ENCODE data around the gene AUTS2.

The AUTS2 gene

DNA sequence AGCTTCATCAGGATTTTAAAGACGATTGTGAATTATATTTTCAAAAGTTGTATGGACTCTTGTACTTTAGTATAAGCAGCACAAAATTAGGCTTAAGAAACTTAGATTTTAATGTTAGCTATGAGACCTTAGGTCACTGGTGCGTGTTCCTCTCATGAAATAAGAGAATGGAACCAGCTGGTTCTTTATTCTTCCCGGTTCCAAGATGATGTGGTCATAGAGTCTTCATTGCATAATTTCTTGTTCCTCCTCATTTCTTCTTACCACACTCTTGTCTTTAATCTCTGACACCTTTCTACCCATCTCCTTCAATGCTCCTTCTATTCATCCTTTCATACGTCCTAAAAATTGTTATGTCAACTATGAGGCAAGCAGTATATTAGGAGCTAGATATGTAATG lies 437.2 kb downstream of the AUTS2 start:
- no peak for DNase-seq (ENCODE audit: low read depth)

DNA sequence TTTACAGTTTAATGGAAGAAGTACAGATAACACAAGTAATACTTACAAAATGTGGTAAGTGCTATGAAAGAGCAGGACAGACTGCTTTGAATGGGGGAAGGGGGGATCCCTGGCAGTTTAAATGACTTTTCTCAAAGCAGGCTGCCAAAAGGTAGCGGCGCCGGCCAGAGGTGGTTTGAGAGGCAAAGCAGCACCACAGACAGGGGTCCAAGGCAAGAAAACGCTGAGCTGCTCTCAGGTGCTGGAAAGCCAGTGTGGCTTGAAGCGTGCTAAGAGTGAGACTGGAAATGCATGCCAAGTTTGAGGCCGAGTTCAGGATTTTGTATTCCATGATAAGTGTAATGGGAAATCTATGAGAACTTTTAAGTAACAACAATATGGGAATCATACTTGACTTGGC lies 437.7 kb downstream of the AUTS2 start:
- no peak for DNase-seq (ENCODE audit: low read depth)

DNA sequence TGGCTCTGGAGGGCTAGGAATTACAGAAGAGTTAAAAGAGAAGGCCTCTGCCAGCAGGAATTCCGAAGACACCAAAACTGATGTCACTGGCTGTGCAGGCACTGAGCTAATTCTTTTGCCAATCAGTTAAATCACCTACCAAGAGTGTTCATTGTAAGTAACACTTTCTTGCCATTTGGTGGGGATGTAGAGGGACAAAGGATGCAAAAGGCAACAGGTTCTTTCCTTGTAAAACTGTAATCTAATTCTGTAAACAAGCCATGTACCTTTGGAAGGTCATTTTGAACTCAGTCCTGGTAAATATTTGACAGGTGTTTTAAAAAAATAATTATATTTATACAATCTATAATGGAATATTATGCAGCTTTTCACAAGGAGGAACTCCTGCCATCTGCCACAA lies 438.4 kb downstream of the AUTS2 start:
- DNase-seq (ENCODE audit: low read depth), result no peak

DNA sequence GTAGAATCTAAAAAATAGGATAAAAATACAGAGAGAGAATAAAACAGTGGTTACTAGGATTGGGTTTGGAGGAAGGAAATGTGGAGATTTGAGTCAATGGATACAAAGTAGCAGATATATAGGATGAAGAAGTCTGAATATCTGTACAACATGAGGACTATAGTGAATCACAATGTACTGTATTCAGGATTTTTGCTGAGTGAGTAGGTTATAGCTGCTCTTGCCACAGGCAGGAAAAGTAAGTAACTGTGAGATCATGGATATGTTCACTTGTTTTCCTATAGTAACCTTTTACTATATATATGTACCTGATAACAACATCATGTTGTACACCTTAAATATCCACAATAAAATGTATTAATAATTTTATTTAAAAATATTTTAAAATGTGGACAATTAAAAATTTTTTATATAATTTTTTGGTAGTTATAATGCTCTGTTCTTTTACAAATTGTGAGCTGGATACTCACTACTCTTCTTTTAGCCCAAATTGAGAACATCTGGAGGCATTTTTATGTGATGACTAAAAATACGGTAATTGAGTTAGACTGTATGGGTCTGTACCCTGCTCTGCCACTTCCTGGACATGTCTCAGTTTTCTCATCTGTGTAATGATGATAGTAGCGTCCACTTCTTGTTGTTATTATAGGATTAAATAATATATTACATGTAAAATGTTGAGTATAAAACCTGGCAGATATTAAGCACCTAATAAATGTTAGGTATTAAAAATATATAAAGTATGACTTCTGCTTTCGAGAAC lies 439.1 kb downstream of the AUTS2 start:
- DNase-seq (ENCODE audit: low read depth), result no peak

DNA sequence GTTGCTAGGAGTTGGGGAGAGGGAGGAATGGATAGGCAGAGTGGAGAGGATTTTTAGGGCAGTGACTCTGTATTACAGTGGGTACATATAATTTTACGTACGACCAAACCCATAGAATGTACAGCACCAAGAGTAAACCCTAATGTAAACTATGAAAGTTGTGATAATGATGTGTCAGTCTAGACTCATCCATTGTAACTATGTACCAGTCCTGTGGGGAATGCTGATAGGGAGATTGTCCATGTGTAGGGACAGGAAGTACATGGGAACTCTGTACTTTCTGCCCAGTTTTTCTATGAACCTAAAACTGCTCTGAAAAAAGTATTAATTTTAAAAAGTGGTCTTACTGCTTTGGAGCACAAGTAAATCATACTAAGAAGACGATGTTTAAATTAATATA lies 441.8 kb downstream of the AUTS2 start:
- no peak for DNase-seq (ENCODE audit: low read depth)

DNA sequence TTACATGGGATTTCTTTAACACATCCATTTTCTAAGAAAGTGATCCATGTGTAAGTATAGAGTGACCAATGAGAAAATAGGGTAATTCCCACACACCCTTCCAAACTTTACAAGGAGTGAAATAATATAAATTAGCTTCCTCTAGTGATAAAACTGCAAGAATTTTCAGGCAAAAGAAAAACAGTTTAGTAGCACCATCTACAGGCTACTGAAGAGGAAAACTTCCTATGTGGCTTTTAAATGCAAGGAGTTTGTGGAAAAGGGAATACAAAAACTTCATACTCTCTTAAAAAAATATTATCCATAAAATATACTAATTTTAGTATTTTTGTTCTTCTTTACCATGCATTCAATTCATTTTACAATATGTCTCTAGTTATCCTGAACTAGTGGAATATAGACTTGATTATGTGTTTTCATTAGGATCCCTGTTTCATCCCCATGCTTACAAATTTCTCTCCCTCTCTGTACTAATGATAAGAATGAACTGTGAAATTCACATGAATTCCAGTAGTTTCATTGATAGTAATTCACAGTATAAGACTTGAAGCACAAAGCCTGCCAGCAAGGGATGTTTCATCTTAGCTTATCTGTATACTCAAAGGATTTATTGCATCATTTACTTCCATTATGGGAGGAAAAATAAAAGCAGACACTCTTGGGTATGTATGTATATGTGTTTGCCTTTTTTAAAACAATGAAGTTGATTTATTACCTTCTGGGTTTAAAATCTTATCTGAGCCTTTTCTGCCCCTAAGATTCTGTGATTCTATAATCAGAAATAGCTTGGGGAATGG lies 442.9 kb downstream of the AUTS2 start:
- DNase-seq (ENCODE audit: low read depth), result no peak

DNA sequence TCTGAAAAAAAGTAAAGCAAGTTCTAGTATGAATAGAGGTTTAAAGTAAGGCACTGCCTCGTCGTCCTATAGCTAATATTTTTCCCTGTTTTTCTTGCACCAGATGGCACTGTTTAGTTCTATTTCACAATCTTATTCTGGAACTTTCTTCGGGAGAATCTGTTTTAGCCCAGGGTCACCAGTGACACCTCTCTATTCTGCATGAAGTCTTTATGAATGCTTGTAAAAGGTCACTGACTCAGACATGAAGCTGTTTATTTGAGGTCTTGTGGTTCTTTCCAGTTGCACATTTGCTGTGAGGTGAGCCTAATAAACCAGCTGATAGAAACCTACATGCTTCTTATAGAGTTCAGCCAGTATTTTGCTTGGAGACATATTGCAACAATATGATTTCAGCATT lies 444.3 kb downstream of the AUTS2 start:
- DNase-seq (ENCODE audit: low read depth), result no peak

DNA sequence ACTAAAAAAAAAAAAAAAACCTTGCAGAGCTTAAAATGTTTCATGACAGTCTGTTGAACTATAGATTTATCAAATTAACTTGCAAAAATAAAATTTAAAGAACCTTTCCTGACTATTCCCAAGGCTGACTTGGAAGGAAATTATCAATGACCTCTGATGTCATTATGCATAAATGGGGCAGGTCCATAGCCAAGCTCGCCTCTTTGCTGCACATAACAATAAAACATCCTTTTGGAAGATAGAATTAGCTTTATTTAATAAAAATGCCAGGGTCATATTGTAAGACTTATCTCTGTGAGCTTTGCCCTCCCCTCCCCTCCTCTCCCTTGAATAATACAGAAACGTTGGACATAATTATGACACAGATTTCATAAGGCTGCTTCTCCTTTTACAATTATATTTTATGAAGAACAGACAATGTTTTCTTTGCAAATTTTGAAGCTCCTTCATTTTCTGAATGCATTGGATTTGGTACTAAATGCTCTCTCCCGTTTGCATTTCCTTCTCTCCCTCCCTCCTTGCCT lies 444.8 kb downstream of the AUTS2 start:
- no peak for DNase-seq (ENCODE audit: low read depth)

DNA sequence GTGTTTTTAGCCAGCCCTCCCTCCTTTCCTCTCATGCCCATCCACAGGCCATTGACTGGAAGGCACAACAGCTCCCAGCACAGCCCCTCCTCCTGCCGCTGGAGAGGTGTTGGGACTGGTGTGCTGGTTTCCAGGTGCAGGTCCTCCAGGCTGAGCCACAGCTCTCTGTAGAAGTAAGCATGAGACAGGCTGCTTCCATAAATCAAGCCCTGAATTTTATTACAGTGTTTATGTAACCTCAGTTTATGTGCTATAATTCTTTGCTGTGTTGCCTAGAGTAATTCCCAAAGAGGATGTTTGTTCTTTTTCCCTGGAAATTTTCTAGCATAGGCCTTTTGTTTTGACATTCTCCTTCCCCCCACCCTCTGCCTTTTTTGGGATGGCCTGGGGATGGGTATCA lies 445.8 kb downstream of the AUTS2 start:
- no peak for DNase-seq (ENCODE audit: low read depth)

DNA sequence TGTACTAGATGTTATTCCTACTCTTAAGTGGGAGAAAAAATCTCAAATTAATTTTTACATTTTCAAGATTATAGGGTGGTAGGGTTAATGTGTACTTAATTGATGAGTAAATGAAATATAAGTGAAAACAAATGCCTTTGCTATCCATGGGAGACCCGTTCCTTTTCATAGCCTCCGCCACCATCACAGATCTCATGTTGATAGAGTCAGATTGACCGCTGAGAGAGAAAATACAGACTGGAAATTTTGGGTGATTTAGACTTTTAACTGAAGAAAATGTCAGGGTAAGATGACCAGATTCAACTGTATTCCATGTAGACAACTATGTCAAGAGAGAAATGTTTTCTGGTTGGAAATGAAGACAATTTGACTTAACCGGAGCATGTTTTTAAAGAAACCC lies 446.2 kb downstream of the AUTS2 start:
- no peak for DNase-seq (ENCODE audit: low read depth)

DNA sequence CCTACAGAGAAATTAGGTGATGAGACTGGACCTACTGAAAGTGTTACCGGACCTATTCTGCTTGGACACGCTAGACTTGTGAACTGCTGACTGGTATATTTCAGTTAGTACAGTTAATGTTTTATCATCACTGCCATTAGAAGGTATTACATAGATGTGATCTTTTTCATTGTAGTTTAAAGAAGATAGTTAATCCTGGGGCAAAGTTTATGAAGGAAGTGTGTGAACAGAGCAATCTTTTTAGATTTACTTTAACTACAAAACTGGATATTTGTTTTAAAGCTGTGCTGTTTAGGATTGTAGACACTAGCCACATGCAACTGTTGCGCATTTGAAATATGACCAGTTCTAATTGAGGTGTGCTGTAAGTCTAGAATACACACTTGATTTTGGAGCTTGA lies 446.7 kb downstream of the AUTS2 start:
- DNase-seq (ENCODE audit: low read depth), result no peak

DNA sequence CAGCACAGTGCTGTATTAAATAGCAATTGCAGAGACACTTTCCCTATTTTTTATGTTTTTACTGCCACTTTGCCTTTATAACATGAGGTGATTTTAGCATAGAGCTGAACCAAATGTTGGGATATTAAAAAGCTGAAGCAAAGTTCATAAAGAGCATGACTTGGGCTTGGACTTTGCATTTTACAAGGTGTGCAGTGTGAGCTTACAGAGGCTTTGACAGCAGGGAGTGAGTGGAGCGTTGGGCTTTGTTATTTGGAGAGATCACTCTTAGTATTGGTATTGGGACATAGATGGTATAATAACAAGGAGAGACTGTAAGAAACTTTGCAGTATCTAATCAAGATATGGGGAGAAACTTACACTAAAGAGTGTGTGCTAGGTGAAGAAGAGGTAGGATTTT lies 449.1 kb downstream of the AUTS2 start:
- no peak for DNase-seq (ENCODE audit: low read depth)

DNA sequence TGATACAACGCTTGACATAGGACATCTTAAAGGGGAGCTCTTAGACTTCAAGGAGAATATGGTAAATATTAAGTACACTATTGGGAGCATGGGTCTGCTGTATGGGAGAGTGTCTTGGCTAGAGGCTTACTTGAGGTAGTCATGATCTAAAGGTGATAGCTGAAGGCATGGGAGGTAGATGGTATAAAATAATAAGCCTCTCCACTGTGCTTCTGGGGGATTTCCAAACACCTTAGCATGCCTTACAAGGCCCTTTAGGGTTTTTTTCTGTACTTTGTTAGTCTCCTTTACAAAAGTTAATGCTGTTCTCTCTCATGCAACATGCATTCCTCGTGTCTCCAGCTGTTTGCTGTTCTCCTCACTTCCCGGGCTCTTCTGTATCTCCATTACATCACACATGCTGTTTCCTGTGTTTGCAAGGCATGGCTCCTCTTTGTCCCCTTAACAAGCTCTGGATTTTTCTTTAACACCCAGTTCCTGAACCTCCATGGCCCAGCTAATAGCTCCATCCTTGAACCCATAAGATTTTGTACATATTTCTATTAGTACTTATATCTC lies 449.7 kb downstream of the AUTS2 start:
- DNase-seq (ENCODE audit: low read depth), result no peak

DNA sequence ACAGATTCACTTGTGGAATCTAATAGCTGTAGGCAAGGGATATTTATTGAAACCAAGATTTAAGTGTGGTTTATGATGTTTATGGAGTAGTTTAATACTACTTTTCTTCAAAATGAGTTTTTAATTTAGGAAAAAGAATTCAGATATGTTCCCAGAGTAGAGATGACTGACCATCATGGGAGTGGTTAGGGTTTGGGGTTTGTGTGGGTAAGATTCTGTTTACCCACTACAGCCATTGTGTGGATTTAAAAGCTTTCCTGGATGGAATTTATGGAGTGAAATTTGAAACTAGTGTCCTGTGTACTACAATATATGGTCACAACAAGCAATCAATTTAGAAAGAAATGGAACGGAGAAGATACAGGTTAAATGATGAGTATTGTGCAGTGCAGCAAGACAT lies 453.5 kb downstream of the AUTS2 start:
- no peak for DNase-seq (ENCODE audit: low read depth)

DNA sequence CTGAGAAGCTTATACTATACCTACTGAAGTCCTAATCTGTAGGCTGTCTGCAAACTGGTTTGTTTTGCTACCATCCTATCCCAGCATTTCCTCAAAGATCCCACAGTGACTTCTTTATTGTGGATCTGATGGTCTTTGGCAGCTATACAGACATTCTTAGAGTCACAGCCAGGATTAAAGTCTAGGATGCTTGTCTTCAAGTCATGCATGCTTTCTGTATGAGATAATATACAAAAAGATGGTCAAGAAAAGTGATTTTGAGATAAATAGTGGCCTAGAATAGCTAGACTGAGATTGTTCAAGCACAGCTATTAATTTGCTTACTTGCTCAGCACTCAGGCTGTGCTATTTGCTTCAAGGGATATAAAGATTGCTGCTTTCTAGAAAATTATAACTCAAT lies 454.4 kb downstream of the AUTS2 start:
- DNase-seq (ENCODE audit: low read depth), result no peak

DNA sequence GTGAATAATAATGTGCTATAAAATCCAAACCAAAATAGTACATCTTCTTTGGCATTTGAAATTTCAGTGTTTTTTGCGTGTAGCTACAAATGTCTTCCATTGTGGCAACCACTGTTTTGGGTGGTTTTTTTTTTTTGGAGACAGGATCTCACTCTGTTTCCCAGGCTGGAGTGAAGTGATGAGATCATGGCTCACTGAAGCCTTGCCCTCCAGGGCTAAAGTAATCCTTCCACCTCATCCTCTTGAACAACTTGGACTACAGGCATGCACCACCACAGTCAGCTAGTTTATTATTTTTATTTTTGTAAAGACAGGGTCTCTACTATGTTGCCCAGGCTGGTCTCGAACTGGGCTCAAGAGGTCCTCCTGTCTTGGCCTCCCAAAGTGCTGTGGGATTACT lies 455.1 kb downstream of the AUTS2 start:
- DNase-seq (ENCODE audit: low read depth), result no peak

DNA sequence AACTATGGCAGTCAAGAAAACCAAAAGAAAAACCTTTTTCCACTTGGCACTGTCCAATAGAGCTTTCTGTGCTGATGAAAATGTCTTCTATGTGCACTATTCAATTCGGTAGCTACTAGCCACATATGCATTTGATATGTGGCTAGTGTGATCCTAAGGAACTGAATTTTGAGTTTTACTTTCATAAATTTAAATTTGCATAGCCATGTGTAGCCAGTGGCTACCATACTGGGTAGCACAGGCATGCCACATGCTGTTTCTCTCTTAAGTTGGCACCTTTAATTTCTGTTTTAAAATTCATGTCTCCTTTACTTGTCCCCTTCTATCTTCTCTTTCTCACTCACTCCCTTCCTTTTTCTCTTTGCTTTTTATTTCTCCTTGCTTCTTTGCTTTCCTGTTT lies 455.7 kb downstream of the AUTS2 start:
- no peak for DNase-seq (ENCODE audit: low read depth)

DNA sequence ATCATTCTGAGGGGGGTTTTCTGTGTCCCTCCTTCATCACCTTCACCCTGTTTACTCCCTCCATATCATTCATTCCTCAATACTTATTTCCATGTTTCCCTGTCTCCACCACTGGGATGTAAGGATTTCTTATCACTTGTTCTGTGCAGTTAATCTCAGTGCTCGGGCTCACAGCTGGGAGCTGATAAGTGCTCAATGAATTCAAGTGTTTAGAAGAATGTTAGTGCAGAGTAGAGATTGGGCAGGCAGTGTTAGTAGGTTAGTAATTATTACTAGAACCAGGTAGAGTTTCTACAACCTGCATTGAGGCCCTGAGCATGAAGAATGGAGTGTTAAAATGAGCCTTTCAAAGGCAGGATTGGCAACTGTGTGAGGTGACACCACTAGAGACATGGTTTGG lies 458.1 kb downstream of the AUTS2 start:
- no peak for DNase-seq (ENCODE audit: low read depth)

DNA sequence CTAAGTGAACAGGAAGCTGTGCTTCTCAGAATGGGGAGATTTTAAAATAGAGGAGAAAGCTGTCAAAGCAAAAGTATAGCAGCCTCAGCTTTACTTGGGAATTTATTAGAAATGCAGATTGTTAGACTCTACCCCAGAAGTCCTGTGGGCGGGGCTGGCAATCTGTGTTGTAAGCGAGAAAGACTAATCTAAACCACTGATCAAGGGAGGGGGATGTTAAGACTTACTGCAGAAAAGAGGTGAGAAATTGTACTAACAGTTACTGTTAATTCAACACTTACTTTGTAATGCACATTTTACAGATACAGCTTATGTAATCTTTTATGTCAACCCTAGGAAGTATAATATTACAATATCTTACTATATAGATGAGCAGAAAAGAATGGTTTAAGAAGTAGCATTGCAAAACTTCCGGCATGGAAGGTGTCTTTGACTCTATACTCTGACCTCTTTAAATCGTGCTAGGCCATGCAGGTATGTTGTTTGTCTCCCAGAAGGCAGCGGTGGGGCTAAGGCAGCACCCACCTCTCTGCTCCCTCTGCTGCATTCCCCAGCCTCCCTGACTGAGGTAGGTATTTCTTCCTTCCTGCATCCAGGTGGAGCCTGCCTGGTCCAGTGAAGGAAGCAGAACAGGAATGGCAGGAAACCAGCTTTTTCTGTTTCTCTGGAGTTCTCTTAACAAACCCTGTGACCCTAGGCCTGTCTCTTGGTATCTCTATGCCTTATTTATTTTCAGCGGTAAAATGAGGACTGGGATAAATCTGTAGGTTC lies 462.2 kb downstream of the AUTS2 start:
- DNase-seq (ENCODE audit: low read depth), result no peak

DNA sequence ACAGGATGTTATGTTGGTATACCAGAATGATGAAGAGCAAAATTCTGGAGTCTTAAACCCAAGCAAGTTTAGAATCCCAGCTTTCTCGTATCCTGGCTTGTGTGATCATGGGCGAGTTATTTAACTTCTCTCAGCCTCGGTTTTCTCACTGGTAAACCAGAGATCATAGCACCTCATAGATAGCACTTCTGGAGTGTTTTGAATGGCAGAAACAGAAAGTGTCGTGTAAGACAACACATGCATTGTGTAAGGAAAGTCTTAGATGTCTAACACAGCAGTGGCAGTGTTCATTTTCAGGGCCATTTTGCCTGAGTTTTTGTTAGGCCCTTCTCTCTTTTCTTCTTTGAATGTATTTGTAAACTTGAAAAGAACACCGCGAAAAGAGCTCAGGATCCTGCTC lies 465.1 kb downstream of the AUTS2 start:
- no peak for DNase-seq (ENCODE audit: low read depth)

DNA sequence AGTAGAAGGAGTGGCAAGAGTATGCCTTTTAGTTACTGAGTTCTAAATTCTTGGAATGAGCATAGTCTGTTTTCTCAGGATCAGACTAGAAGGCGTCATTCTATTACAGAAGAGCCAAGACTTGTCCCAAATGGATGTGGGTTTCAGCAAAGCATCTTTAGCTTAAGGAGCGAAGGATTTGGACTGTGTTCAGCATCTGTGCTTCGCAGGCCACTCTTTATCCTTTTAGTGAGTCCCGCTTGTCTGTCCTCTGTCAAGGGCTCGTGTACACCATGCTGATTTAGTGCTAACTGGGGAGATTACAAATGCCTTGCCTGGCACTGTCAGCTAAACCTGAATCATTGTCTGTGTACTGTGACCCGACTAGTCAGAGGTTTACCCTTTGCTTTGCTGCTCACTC lies 465.7 kb downstream of the AUTS2 start:
- DNase-seq (ENCODE audit: low read depth), result no peak

DNA sequence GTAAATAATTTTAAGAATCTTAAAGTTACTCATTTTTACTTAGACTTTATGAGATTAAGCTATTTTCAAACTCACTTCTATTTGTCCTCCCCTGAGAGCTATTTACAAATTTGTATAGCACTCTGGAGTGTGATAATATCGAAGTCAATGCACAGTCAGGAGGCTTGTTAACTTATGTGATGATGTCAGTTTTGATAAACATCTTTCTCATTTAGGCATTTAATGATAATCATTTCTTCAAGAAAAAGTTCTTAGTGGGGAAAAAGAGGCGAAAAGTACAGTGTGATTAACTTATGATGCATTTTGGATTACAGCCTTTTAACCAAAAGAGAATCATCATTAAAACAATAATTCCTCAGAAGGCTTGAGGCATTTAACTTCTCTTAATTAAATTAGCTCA lies 468.6 kb downstream of the AUTS2 start:
- no peak for DNase-seq (ENCODE audit: low read depth)

Measured in stimulated activated CD8-positive, alpha-beta memory T cell treated with anti-CD3 and anti-CD28 coated beads, Interleukin-4, amount 100 ng/mL, for 24 hours (primary cell).